HAP-1 (cell line): Measurements from ENCODE around the gene AATK.

Experiments used
- DNase-seq, 2 experiments: peaks; one replicate each; pipeline ENCODE4 v3.0.0-alpha.2; 2016 to 2020; ENCODE audit warnings: low spot score in 2 of 2
- H3K27me3 ChIP-seq: fragments of 250-450 bp; sonication (Bioruptor Pico); 2 replicates; pipeline ENCODE4 v1.5.1; 2020; ENCODE audit warnings: low read depth, mild to moderate bottlenecking, moderate library complexity
- H3K36me3 ChIP-seq: fragments of 250-450 bp; sonication (Bioruptor Pico); replicated peaks from 2 replicates; pipeline ENCODE4 v1.5.1; 2020; ENCODE audit warnings: mild to moderate bottlenecking
- H3K4me1 ChIP-seq: fragments of 250-450 bp; sonication (Bioruptor Pico); 2 replicates; pipeline ENCODE4 v1.5.1; 2020; ENCODE audit warnings: mild to moderate bottlenecking
- H3K4me3 ChIP-seq: fragments of 250-450 bp; sonication (Bioruptor Pico); 2 replicates; pipeline ENCODE4 v1.5.1; 2020; ENCODE audit warnings: mild to moderate bottlenecking, moderate library complexity
- H3K9me3 ChIP-seq: fragments of 250-450 bp; sonication (Bioruptor Pico); 2 replicates; pipeline ENCODE4 v1.5.1; 2020; ENCODE audit warnings: mild to moderate bottlenecking, moderate library complexity
- in situ Hi-C: fragments of 300-500 bp; cut with MboI; formaldehyde crosslinking; loops from 3 replicates; pipeline ENCODE4 v1.14.3; 2020; ENCODE audit warnings: low sequenced_read_pairs, inconsistent platforms, mixed read lengths

Gene AATK

GRCh38 chr17:81135505-81136278 lies 30.3 kb downstream of the AATK start:
- Histone ChIP-seq H3K4me1 (no peaks in the 10 kb centered on the region), H3K4me3 (no peak overlapping the region), H3K36me3 (no peaks in the 10 kb centered on the region), H3K27me3 (no peaks in the 10 kb centered on the region), H3K9me3 (no peaks in the 10 kb centered on the region)
- no peak for DNase-seq
- in situ Hi-C loops: no loop called here

GRCh38 chr17:81134064-81134781 lies 31.8 kb downstream of the AATK start:
- no peak for DNase-seq
- H3K4me1 ChIP-seq: no peaks in the 10 kb centered on the region
- no peaks in the 10 kb centered on the region for H3K9me3 ChIP-seq
- in situ Hi-C loops: no loop called here
- no peaks in the 10 kb centered on the region for H3K36me3 ChIP-seq
- no peak overlapping the region for H3K4me3 ChIP-seq
- H3K27me3 ChIP-seq: no peaks in the 10 kb centered on the region

DNA sequence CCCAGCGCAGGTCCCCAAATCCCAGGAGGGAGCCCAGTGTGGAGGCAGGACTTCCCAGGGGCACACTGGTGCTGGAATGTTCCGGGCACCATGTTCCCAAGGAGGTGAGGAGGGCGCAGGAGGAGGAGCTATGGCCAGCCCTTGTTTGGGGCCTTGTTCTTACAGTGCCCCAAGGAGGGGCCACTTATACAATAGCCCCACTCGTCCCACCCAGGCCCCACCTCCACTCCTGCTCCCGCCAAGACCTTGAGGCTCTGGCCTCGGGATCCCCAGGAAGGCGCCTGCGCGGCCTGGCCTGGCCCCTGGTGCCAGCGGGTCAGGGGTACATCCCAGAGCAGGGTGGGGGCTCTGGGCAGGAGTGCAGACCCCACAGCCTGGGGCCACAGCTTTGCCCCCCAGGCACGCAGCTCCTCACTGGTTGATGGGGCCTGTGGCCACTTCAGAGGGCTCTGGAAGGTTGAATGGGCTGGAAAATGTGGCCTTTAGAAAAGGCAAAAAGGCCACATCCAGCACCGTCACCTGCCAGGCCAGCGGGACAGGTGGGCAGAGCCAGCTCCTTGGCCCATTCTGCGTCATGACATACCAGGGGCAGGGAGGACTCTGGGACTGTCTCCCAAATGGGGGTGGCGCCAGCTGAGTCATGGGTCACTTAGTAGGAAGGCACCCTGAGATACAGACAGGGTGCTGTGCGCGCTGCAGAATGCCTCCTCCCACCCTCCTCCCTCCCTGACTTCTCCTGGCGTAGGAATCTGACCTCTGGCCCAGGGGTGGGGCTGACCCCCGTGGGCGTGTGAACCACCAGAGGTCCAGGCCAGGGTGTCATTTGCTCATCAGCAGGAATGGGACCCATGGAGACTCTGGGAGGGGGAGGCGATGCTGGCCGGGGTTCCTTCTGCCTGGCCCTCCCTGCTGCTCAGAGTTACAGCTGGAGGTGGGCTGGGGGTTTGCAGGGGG lies 33.0 kb downstream of the AATK start:
- no peak overlapping the region for H3K4me3 ChIP-seq
- H3K36me3 ChIP-seq: no peaks in the 10 kb centered on the region
- no peak for DNase-seq
- H3K4me1 ChIP-seq: no peaks in the 10 kb centered on the region
- in situ Hi-C loops: no loop called here
- H3K27me3 ChIP-seq: no peaks in the 10 kb centered on the region
- H3K9me3 ChIP-seq: no peaks in the 10 kb centered on the region

DNA sequence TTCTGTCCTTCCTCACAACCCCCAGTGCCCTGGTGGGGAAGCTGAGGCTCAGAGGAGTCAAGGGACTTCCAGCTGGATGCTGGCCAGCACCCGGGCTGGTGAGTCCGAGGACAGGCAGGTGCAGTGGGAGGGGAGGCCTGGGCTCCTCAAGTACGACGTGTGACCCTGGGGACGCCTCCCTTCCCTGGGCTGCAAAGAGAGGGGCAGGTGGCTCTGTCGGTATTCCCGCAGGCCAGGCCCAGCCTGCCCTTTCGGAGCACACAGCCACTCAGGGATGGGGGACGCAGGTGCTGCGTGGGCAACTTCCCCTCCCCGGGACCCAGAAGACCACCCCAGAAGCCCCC lies 33.9 kb downstream of the AATK start:
- no peaks in the 10 kb centered on the region for H3K36me3 ChIP-seq
- no peaks in the 10 kb centered on the region for H3K27me3 ChIP-seq
- in situ Hi-C loops: no loop called here
- H3K9me3 ChIP-seq: no peaks in the 10 kb centered on the region
- no peak for DNase-seq
- no peaks in the 10 kb centered on the region for H3K4me1 ChIP-seq
- no peak overlapping the region for H3K4me3 ChIP-seq

GRCh38 chr17:81131486-81132196 lies 34.4 kb downstream of the AATK start:
- Histone ChIP-seq H3K36me3 (no peaks in the 10 kb centered on the region), H3K4me3 (no peak overlapping the region), H3K9me3 (no peaks in the 10 kb centered on the region), H3K27me3 (no peaks in the 10 kb centered on the region), H3K4me1 (no peaks in the 10 kb centered on the region)
- in situ Hi-C loops: no loop called here
- no peak for DNase-seq

- in situ Hi-C loops: no loop called here
- H3K4me1 ChIP-seq: no peaks in the 10 kb centered on the region
- no peaks in the 10 kb centered on the region for H3K9me3 ChIP-seq
- no peak overlapping the region for H3K4me3 ChIP-seq
- H3K27me3 ChIP-seq: no peaks in the 10 kb centered on the region
- H3K36me3 ChIP-seq: no peaks in the 10 kb centered on the region
- DNase-seq: no peak
Measured at GRCh38 chr17:81130385-81131361, 35.3 kb downstream of the AATK start.

DNA sequence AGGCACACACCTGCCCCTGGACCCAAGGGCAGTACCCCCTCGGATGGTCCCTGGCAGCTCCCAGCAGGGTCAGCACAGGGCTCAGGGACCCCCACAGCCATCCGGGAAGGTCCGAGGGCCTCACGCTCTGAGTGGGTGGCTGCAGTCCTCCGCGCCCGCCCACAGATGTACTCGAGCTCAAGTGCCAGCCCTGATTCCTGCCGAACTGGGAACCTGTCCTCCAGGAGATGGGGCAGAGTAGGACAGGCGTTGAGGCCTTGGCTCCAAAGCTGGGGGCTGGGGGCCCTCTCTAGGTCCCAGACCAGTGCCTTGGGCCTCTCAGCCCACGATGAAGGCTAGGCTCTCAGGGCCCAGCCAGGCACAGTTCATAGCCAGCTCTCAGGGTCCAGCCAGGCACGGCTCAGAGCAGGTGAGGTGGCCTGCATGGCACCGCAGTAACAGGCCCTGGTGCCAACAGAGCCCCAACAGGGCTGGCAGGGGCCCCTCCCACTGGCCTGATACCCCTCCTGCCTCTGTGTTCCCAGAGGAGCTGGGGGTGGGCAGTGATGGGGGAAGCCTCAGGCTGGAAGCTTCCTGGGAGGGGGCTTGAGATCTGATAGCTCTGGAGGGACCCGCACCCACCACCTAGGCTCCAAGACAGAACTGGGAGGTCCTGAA lies 36.2 kb downstream of the AATK start:
- no peaks in the 10 kb centered on the region for H3K4me1 ChIP-seq
- no peak for DNase-seq
- H3K9me3 ChIP-seq: no peaks in the 10 kb centered on the region
- no peak overlapping the region for H3K4me3 ChIP-seq
- in situ Hi-C loops: no loop called here
- no peaks in the 10 kb centered on the region for H3K36me3 ChIP-seq
- H3K27me3 ChIP-seq: no peaks in the 10 kb centered on the region

DNA sequence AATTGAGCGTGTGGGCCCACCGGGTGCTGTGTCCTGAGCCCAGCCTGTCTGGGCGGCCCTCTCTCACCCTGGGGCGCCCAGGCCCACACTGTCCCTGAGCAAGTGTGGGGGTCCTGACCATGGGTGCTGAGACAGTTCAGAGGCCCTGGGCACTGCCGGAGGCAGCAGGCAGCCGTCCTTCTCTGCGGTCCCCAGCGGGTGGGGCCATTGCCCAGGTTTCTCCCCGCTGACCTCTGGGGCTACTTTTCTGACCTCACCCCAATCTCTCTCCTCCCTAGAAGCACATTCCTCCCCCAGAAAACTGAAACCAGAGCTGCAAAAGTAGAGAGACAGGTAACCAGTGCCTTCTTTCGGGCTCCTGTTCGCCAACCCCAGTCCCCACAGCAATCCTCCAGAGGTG lies 36.7 kb downstream of the AATK start:
- in situ Hi-C loops: no loop called here
- Histone ChIP-seq H3K36me3 (no peaks in the 10 kb centered on the region), H3K27me3 (no peaks in the 10 kb centered on the region), H3K4me3 (no peak overlapping the region), H3K4me1 (no peaks in the 10 kb centered on the region), H3K9me3 (no peaks in the 10 kb centered on the region)
- no peak for DNase-seq

DNA sequence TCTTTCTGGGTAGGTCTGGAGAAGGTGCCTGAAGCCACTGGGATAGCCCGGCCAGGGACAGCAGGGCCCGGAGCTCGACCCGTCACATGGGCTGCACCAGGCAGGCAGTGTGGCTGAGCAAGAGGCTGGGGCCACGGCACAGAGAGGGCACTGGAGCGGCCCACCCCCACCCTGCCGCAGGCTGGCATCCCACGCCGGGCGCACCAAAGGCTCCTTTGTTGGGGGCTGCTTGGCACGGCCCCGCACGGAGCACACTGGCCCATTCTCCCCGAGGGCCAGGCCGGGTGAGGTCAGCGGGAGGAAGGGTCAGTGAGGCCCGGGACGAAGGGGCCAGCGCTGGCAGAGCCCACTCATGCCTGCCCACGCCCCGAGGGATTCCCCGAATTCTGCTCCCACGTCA lies 37.2 kb downstream of the AATK start:
- Histone ChIP-seq H3K9me3 (no peaks in the 10 kb centered on the region), H3K27me3 (no peaks in the 10 kb centered on the region), H3K4me1 (no peaks in the 10 kb centered on the region), H3K36me3 (no peaks in the 10 kb centered on the region), H3K4me3 (no peak overlapping the region)
- in situ Hi-C loops: no loop called here
- DNase-seq: no peak

- H3K36me3 ChIP-seq: no peaks in the 10 kb centered on the region
- H3K4me1 ChIP-seq: no peaks in the 10 kb centered on the region
- no peak overlapping the region for H3K4me3 ChIP-seq
- H3K9me3 ChIP-seq: no peaks in the 10 kb centered on the region
- H3K27me3 ChIP-seq: no peaks in the 10 kb centered on the region
- in situ Hi-C loops: no loop called here
- no peak for DNase-seq
Measured at GRCh38 chr17:81128338-81128737, 37.7 kb downstream of the AATK start.

DNA sequence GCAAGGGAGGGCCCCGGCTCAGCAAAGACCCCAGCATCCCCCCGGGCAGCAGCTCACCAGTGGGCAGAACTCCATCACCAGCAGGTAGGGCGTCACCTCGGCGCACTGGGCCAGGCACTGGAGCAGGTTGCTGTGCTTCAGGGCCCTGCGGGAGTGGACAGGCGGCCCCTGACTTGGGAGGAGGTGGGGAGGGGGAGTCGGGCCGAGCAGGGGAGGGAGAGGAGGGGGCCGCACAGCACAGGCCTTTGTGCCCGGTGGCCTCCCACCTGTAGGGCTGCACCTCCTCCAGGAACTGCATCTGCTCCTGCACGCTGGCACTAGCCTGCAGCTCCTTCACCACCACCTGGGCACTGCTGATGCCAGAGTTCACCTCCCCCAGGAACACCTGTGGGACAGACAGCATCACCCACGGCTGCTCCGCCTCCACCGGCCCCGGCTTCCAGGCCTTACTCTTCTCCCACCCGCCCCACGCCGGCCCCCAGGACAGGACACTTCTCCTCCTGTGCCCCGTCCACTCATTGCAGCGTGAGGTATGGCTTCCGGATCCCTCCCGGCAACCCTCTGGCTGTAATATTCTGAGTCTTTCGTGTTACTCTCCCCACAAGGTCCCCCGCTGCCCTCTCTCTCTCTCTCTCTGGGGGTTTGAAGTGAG lies 38.4 kb downstream of the AATK start:
- no peak for DNase-seq
- Histone ChIP-seq H3K36me3 (no peaks in the 10 kb centered on the region), H3K9me3 (no peaks in the 10 kb centered on the region), H3K4me1 (no peaks in the 10 kb centered on the region), H3K27me3 (no peaks in the 10 kb centered on the region), H3K4me3 (no peak overlapping the region)
- in situ Hi-C loops: no loop called here

DNA sequence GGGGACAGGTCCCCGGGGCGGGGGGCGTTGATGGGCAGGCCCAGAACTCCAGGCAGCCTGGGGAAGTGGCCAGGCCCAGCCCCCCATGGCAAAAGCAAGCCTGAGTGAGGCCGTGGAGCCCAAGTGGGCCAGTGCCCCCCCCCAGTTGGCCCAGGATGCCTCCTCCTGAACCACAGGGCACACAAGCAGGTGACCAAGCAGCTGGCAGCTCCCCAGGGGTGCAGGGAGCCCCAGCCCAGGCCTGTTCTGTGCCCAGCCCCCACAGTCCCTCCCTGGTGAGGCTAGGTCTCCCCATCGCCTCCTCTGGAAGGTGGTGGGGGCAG lies 38.9 kb downstream of the AATK start:
- no peak overlapping the region for H3K4me3 ChIP-seq
- DNase-seq: no peak
- H3K36me3 ChIP-seq: no peaks in the 10 kb centered on the region
- H3K4me1 ChIP-seq: no peaks in the 10 kb centered on the region
- in situ Hi-C loops: no loop called here
- no peaks in the 10 kb centered on the region for H3K27me3 ChIP-seq
- H3K9me3 ChIP-seq: no peaks in the 10 kb centered on the region
